Cerebellar nuclear complex (tissue), 1 donor: ENCODE data around the gene KDM4F.

Source experiments
- DNase-seq, 2 experiments: peaks; one replicate each; lab custom pipeline; 2025; lab: John Stamatoyannopoulos, UW

Gene KDM4F

DNA sequence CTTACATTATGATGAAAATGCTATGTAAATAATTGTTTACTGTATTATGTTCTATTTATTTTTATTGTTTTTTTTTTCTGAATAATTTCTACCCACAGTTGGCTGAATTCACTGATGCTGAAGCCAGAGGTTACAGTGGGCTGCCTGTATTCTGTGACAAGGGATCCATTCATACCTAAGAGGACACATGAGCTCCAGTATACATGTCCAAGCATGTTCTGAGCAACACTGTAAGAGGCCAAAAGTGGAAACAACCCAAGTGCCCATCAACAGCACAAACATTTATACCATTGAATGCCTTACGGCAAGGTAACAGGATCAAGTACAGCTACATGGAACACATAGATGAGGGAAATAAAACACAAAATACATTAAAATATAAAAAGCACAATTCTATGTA, 16.1 kb downstream of the KDM4F start:
- no peak for DNase-seq

DNA sequence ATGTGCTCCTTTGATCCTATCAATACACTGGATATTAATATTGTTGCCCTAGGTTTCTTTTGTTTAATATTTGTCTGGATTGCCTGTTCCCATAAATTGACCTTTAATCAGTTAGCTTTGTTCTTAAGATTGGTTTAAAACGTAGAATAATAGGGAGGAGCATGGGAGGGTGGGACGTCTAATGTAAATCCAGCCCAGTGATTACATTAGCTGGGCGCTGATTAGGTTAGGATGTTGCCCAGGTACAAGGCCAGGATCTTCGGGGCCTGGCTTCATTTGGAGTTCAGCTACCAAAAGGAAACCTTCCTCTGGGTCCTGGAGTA, 17.5 kb downstream of the KDM4F start, which contains the start of gene SRSF8:
TSS of gene SRSF8 (plus strand) at position 204 of the 323 bp plus-strand sequence. CDS start 308 bp downstream, outside the sequence.
- no peak for DNase-seq

DNA sequence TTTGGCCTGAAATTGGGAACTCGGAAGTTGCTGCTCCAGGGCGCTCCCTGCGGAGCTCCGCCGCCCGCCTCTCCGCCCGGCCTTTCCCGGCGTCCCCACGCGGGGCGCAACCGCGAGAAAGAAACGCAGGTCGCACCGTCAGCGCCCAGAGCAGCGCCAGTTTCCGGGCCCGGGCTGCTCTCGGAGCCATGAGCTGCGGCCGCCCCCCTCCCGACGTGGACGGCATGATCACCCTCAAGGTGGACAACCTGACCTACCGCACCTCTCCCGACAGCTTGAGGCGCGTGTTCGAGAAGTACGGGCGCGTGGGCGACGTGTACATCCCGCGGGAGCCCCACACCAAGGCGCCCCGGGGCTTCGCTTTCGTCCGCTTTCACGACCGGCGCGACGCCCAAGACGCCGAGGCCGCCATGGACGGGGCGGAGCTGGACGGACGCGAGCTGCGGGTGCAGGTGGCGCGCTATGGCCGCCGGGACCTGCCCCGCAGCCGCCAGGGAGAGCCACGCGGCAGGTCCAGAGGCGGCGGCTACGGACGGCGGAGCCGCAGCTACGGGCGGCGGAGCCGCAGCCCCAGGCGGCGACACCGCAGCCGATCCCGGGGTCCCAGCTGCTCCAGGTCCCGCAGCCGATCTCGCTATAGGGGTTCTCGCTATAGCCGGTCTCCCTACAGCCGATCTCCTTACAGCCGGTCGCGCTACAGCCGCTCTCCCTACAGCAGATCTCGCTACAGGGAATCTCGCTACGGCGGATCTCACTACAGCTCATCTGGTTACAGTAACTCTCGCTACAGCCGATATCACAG, 18.0 kb downstream of the KDM4F start:
- peak in 1 of 2 experiments; percentile 42 for DNase-seq

DNA sequence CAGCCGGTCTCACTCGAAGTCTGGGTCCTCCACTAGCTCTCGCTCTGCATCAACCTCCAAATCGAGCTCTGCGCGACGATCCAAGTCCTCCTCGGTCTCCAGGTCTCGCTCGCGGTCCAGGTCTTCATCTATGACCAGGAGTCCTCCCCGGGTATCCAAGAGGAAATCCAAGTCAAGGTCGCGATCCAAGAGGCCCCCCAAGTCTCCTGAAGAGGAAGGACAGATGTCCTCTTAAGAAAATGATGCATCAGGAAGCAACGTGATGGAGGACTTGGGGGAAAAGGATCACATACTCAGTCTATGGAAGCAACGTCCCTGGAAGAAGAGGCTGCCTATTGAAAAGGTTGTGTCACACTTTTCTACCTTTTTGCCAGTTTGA, 18.6 kb downstream of the KDM4F start:
- no peak for DNase-seq

DNA sequence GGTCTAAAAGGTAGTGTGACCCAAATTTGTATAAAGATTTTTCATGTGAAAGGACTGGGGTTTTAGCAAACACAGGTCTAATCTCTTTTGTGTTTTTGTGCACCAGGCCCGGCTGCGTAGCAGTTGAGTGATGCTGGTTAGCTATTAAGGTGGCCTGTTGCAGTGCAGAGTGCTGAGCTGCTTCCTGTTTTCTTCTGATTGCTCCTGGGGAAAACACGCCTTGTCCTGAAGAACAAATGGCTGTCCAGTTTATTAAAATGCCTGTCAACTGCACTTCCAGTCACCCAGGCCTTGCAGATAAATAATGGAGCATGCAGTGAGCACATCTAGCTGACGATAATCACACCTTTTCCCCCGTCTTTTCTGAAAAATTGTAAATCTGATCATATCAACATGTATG, 19.3 kb downstream of the KDM4F start:
- peak in 1 of 2 experiments; percentile 84 for DNase-seq

DNA sequence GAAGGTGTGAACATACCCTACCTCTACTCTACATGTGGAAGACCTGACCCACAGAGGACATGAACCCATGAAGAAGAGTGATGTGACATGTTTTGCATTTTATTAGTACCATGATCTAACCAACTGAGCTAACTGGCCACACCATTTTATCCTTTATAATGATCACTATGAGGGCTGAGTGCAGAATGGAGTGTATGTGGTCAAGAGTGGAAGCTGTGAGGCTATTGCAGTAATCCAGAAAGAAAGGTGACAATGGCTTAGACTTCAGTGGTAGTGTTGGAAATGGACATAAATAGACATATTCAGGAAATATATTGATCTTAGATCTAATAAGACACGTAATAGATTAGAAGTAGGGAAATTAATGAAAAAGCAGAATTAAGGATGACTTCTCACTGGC, 21.2 kb downstream of the KDM4F start:
- no peak for DNase-seq

DNA sequence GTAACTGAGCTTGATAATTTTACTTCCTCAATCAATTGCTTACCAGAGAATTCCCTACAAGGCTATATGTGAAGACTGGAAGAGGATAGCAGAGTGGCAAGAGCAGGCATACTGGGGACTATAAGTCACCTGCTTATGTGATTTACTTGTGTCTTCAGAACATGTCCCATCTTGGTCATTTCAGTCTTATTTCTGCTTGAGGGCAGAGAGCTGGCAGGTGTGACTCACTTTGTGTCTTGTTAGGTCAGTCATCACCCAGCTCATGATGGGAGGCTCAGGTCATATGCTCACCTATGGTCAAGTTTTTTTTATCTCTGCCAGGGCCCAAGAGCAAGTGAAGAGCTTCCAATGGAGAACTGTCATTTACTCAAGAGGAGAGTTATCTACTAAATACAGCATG, 23.7 kb downstream of the KDM4F start:
- DNase-seq, result no peak

DNA sequence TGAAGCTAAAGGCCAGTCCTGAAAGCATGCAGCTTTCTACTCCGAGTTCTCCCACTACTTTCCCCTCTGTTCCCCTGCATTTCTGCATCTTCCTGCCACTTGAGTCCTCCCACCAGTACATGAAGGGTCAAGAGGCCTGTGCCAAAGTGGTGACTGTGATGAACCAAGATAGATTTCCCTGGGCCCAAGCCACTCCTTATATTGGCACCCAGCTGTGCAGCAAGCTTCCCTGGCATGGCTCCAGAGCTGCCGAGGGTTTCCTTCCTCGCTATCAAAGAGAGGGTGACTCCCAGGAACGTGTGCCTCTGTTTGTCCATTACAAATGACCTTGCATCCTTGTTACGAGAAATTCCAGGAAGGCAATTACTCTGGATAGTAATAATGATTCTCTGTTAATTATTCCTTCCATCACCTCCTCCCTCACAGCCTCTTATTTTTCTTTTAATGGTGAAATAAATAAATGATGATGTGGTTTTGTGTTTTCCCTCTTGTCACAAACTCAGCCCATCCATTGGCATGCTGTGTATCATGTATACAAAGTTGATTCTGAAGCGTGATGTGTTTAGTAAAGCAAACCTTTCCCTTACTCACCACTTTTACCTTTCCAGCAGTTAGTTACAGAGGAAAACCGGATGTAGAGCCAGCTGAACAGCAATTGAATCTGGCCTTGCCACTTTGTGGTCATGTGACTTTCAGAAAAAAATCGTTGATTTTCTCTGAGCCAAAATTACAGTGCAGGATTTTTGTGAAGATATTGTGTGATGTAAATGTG, 25.8 kb downstream of the KDM4F start:
- no peak for DNase-seq

DNA sequence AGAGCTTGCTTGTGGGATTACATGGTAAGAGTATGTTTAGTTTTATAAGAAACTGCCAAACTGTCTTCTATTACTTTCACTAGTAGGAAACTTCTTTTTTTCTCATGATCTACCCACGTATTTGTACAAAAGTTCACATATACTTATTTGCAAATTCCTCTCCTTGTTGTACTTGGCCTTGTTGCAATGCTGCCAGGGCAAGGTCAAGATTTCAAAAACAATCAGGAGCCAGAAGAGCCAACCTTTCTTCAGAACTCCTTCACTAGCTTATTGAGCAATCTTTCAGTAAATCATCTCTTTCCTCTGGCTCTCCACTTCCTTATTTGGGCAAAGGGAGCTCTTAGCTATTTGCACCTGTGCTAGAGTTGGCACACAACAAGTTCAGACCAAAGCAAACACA, 27.2 kb downstream of the KDM4F start:
- DNase-seq, result no peak

DNA sequence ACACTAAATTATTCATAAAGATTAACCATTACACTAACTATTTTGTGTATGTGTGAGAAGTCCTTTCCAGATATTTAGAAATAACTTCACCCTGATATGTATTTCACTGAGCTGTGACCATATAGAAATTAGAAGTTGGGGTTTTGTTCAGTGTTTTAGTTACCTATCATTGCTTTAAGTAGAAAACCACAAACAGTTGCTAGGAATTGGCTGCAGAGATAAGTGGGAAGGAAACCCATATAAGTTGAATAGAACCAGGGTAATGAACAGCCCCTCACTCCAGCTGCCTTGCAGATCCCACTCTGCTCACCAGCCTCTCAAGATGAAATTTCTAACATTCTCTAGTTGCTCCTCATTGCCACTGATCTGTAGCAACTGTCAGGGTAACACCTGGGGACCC, 27.8 kb downstream of the KDM4F start:
- no peak for DNase-seq

DNA sequence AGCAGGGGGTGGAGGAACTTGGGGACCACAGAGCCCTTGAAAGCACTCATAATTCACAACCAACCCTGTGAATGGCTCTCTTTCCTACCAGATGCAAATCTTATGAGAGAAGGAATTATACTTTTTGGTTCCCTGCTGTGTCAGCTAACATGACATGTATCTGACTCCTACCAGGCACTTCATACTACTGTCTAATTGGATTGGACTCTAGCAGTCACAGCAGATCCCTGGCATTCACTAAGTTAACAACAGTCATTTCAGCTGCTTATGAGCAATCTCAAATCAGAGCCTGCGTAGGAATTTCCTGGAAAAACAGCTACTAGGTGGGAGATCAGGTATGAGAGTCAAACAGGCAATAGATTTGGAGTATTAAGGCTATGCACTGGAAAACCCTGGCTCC, 29.3 kb downstream of the KDM4F start:
- DNase-seq, result no peak

DNA sequence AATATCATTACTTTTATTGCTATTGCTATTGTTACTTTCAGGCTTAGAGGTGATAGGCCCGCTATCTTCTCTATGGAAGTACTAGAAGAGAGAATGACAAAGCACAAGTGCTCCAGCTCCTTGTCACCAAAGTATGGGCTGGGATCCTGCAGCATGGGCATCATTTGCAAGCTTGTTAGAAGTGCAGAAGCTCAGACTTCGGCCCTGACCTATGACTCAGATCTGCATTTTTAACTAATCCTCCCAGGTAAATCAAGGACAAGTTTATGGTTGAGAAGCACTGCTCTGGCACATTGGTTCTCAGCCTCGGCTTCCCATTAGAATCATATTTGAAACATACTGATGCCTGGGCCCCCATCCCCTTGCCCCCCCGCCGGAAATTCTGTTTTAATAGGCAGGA, 31.8 kb downstream of the KDM4F start:
- DNase-seq, result no peak

DNA sequence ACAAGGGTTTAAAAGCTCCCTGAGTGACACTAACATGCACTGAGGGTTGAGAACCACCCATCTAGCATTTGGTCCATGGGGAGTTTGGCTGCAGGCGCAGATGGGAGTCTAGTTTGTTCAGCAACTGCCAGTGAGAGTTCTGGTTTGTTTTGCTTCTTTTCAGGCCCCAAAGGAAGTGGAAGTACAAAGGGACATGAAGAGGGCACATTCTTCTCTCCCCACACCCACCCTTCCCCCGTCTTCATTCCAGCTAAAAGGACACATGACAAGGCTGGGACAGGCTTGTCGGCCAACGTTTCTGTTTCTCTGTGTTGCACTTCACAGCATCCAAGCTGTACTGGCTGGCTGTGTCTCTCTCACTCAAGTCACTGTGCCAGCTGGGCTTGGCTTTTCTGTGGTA, 32.2 kb downstream of the KDM4F start:
- no peak for DNase-seq

DNA sequence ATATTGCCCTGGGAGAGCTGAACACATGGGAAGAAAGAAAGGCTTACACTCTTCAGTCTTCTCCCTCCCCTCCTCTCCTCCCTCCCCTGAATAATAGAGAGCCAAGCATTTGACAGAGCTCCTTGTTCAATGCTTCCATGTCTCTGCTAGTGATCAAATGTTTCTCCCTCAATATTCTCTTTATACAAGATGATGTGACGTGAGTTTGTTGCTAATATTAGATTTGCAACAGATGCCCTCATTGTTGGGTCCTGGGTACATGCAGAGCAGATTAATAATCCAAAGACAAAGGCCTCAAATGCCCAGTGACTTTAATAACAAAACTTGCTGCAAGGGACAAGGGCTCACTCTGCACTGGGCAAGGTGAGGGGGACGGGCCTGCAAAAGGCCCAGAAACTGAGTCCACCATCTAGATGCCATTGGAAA, 33.4 kb downstream of the KDM4F start:
- no peak for DNase-seq

DNA sequence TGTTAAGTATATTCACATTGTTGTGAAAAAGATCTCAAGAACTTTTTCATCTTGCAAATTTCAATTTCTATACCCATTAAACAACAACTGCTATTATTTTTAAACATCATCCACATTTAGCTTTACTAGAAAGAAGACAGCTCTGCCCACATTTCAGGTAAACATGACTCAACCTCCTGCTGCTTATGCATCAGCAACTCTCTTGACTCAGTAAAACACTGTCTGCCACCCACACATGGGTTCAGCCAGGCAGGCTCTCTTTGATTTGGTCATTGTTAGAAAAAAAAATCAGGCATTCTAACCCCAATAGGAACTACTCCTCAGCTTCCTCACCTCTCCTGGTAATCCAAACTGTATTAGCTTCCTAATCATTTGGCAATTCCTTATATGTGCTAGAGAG, 35.3 kb downstream of the KDM4F start:
- no peak for DNase-seq

DNA sequence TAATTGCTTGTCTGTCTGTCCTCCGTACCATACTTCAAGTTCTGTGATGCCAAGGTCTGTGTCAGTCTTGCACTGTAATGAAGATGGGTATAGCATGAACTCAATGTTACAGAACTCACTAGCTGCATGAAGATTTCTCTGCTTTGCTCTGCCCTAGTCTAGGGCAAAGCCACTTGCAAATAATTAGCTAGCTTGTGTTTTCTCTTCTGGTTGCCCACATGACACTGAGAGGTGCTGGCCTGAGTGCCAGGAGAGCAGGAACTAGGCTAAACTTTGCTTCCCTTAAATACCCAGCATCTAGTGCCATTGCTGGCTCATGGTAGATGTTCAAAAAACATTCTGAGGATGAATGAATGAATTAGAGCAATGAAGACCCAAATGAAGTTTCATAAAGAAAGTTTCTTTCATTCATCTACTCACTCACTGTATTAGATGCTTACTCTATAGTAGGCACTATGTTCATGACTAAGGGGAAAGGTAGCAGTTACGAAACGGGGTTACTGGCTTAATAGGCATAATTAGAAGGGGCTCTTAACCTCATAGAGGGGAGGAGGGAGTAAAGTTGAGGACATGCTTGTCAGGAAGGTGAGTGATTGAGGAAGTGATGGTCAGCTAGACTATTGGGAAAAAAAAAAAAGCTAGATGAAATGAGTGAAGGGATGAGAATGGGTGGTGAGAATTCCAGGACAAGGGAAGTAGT, 36.0 kb downstream of the KDM4F start:
- no peak for DNase-seq

DNA sequence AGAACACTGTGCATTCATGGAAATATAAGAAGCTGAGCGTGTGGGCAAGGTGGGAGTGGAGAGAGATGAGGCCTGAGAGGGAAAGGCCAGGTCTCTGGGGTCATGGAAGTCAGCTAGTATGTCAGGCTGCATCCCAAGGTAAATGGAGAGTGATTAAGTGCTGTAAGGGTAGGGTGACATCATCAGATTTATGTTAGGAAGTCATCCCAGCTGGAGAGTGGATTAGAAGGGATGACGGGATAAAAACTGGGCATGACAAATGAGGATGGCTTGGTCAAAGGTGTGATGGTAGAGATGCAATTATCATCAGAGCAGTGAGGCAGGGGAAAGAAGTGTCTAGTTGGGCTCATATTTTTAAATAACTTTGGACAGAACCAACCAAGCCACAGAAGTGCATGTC, 36.9 kb downstream of the KDM4F start:
- no peak for DNase-seq

DNA sequence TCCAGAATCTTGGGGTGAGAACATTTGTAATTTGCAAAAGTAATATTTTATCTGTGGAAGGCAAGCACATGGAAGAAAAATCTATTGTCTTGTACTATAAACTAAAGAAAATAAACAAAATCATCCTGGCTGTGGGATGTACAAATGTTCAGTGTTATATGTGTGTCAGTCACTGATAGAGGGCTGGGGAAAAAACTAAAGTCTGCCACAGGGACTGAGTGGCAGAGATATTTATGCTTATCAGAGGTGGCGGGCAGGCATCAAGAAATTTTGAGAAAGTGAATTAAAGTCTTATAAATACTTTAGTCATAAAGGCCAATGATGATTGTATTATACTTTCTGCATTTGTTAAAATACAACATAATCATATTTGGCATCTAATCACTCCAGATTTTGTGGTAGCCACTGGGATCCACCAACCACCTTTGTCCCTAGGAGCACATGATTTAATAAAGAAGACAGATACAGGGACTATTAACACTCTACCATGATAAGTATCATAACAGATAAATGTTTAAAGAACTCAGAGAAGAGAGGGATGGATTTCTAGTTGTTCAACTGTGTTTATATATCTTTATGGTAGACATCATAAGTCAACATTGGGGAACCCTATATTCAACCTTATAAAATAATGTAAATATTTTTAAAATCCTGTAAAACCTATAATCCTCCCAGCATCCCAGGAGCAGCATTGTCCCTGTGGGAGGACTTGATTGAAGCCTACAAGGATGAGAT, 37.8 kb downstream of the KDM4F start:
- no peak for DNase-seq

DNA sequence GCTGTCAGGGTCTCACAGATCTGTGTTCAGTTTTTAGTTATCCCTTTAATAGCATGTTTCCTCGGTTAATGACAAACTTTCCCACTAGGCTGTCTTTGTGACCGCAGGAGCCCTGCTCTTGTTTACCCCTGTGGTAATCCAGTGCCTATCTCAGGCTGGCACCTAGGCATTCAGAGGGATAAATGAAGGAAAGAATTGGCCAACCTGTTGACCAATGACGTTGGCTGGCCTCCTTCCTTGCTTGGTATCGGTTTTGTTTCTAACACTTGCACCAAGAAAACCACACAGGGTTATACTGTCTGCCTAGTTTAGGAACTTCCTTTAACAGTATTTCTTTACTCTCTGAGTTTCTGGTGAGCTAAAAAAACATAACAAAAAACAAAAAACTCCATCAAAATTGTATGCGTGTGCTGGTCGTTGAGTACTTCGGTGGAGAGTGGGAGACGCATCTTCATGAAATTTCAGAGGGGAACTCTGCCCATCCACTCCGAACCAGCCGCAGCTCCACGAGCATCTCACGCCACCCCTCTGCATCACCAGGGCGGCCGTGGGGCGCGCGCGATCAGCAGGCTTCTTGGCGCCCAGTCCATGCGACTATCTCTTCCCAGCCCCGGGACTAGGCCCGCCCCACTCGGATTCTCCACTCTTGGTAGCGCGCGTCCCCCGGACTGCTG, 39.9 kb downstream of the KDM4F start:
- DNase-seq, result no peak

DNA sequence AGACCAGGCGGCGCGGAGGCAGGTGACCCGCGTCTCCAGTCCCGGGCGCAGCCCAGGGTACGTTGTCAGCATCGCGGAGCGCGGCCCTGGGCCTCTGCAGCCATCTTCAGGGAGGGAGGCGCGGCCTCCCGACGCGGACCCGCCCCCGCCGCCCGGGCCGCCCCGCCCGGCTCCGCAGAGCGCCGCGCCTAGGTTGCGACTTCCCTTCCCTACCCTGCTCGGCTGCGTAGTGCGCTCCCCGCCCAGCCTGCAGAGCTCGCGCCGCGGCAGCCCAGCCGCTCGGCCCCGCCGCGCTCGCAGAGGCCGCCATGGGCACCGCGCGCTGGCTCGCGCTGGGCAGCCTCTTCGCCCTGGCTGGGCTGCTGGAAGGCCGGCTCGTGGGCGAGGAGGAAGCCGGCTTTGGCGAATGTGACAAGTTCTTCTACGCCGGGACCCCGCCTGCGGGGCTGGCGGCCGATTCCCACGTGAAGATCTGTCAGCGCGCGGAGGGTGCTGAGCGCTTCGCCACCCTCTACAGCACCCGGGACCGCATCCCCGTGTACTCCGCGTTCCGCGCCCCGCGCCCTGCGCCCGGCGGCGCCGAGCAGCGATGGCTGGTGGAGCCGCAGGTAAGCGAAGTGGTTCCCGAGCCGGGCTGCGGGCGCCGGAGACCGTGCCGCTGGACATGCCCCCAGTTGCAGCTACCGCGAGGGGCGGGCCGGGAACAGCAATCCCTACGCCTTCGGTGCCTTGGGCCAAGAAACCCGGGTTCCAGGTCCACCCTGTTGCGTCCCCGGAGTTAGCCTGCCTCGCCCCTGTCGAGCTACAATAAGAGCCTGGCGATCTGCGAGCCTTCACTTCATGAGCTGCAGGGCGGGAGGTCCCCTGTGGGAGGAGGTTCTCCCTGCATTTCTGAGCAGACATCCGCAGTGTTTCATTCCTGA, 40.7 kb downstream of the KDM4F start, which contains the start of gene ENDOD1:
TSS of gene ENDOD1 (plus strand) at position 227 of the 923 bp plus-strand sequence. CDS start at position 309, 82 bp downstream.
- peak in 1 of 2 experiments; percentile 38 for DNase-seq
